Liver (tissue), 3 donors: ENCODE data around the gene CACNA1C.

Source experiments
- ATF3 ChIP-seq: IDR thresholded peaks from 2 replicates; pipeline ENCODE4 v1.6.1; 2016; ENCODE audit warnings: antibody characterized with exemption
- CTCF ChIP-seq: fragments of 150-350 bp; IDR thresholded peaks from 2 replicates; pipeline ENCODE4 v1.5.1; 2017; ENCODE audit warnings: improper control_type of control experiment, low read depth, low read length; ENCODE audit not compliant: missing input control
- EGR1 ChIP-seq, 2 donors: IDR thresholded peaks; 2 replicates each; pipeline ENCODE4 v1.6.1; 2016 to 2018; ENCODE audit warnings: antibody characterized with exemption in 2 of 2, low read depth in 2 of 2
- FOXA1 ChIP-seq: IDR thresholded peaks from 2 replicates; pipeline ENCODE4 v1.6.1; 2016; ENCODE audit warnings: antibody characterized with exemption
- GABPA ChIP-seq, 2 donors: IDR thresholded peaks in 1 of 2; conservative IDR thresholded peaks in 1 of 2; 2 replicates each; pipeline ENCODE4 v1.6.1; 2016; ENCODE audit warnings: antibody characterized with exemption in 2 of 2, mild to moderate bottlenecking in 1 of 2, moderate library complexity in 1 of 2
- MAX ChIP-seq: IDR thresholded peaks from 2 replicates; pipeline ENCODE4 v1.6.1; 2016; ENCODE audit warnings: antibody characterized with exemption
- REST ChIP-seq: IDR thresholded peaks from 2 replicates; pipeline ENCODE4 v1.6.1; 2016; ENCODE audit warnings: antibody characterized with exemption, mild to moderate bottlenecking
- SP1 ChIP-seq: IDR thresholded peaks from 2 replicates; pipeline ENCODE4 v1.6.1; 2018; ENCODE audit warnings: antibody characterized with exemption, mild to moderate bottlenecking
- TAF1 ChIP-seq: conservative IDR thresholded peaks from 2 replicates; pipeline ENCODE4 v1.6.1; 2016; ENCODE audit warnings: antibody characterized with exemption, mild to moderate bottlenecking
- YY1 ChIP-seq: IDR thresholded peaks from 2 replicates; pipeline ENCODE4 v1.6.1; 2016; ENCODE audit warnings: antibody characterized with exemption, mild to moderate bottlenecking
- ZBTB33 ChIP-seq: IDR thresholded peaks from 2 replicates; pipeline ENCODE4 v1.6.1; 2016; ENCODE audit warnings: antibody characterized with exemption
- donor health status: healthy.
- donor health status: healthy.

- TF ChIP-seq REST: no peak
- no peak for TF ChIP-seq MAX
- TF ChIP-seq CTCF: no peak
- no peak for TF ChIP-seq YY1
- no peak for TF ChIP-seq EGR1 (IDR thresholded peaks at IDR 0.05; ENCODE audit: low read depth in 2 of 2)
- TF ChIP-seq SP1: no peak
- TF ChIP-seq ATF3: no peak
- TF ChIP-seq TAF1: no peak
- no peak for TF ChIP-seq FOXA1
- no peak for TF ChIP-seq ZBTB33
- TF ChIP-seq GABPA (IDR thresholded peaks at IDR 0.05 in 1 of 2, conservative IDR thresholded peaks at IDR 0.05 in 1 of 2): no peak
These were observed 156.2 kb downstream of the CACNA1C start for GRCh38 chr12:2208837-2209635.
